PFSK-1 (cell line): Measurements from ENCODE around the gene SCMH1.

Experiments
- POLR2AphosphoS5 ChIP-seq: IDR thresholded peaks from 2 replicates; pipeline ENCODE4 v1.6.1; 2012; ENCODE audit warnings: low read depth, mild to moderate bottlenecking, control low read depth, low read length, moderate library complexity
- SIN3A ChIP-seq: IDR thresholded peaks from 2 replicates; pipeline ENCODE4 v1.6.1; 2012; ENCODE audit warnings: mild to moderate bottlenecking, low read length, moderate library complexity, borderline replicate concordance; ENCODE audit not compliant: insufficient read depth
- TAF1 ChIP-seq: IDR thresholded peaks from 2 replicates; pipeline ENCODE4 v1.6.1; 2012; ENCODE audit warnings: low read length, control low read depth, borderline replicate concordance; ENCODE audit not compliant: insufficient read depth
- TF ChIP-seq, protein P1 (sequence below), 2 experiments: IDR thresholded peaks; 2 replicates each; pipeline versions ENCODE4 v1.6.1 to v1.8.0; 2011 to 2012; ENCODE audit warnings: low read depth in 2 of 2, low read length in 2 of 2, control low read depth in 1 of 2, inconsistent platforms in 1 of 2, mild to moderate bottlenecking in 1 of 2, moderate library complexity in 1 of 2; ENCODE audit not compliant: insufficient read depth in 1 of 2

GRCh38 chr1:41118645-41119044 is 123.5 kb downstream of the SCMH1 start:
- TF ChIP-seq POLR2AphosphoS5 (no peak), SIN3A (no peak), TAF1 (no peak)
- TF ChIP-seq, protein P1, sequence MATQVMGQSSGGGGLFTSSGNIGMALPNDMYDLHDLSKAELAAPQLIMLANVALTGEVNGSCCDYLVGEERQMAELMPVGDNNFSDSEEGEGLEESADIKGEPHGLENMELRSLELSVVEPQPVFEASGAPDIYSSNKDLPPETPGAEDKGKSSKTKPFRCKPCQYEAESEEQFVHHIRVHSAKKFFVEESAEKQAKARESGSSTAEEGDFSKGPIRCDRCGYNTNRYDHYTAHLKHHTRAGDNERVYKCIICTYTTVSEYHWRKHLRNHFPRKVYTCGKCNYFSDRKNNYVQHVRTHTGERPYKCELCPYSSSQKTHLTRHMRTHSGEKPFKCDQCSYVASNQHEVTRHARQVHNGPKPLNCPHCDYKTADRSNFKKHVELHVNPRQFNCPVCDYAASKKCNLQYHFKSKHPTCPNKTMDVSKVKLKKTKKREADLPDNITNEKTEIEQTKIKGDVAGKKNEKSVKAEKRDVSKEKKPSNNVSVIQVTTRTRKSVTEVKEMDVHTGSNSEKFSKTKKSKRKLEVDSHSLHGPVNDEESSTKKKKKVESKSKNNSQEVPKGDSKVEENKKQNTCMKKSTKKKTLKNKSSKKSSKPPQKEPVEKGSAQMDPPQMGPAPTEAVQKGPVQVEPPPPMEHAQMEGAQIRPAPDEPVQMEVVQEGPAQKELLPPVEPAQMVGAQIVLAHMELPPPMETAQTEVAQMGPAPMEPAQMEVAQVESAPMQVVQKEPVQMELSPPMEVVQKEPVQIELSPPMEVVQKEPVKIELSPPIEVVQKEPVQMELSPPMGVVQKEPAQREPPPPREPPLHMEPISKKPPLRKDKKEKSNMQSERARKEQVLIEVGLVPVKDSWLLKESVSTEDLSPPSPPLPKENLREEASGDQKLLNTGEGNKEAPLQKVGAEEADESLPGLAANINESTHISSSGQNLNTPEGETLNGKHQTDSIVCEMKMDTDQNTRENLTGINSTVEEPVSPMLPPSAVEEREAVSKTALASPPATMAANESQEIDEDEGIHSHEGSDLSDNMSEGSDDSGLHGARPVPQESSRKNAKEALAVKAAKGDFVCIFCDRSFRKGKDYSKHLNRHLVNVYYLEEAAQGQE (IDR thresholded peaks at IDR 0.05; ENCODE audit: insufficient read depth in 1 of 2, low read depth in 2 of 2, low read length in 2 of 2), result no peak
